GM20000 (cell line): ENCODE data around the gene CD6.

Experiments
- DNase-seq: peaks from one replicate; pipeline ENCODE4 v3.0.0; 2012; ENCODE audit warnings: low spot score
- CTCF ChIP-seq: IDR thresholded peaks from 2 replicates; pipeline ENCODE4 v1.5.1; 2012; ENCODE audit warnings: mild to moderate bottlenecking, control low read depth; ENCODE audit errors: extremely low read depth, missing control alignments

The CD6 gene

GRCh38 chr11:60930394-60930793 is 41.1 kb upstream of the CD6 start:
- DNase-seq: no peak

GRCh38 chr11:60931917-60932316 is 39.6 kb upstream of the CD6 start:
- TF ChIP-seq CTCF: no peak
- DNase-seq: no peak

More at GRCh38 chr11:60930394-60930793, 41.1 kb upstream of the CD6 start:
- no peak for TF ChIP-seq CTCF

- no peak for TF ChIP-seq CTCF
- no peak for DNase-seq
Measured at GRCh38 chr11:60932605-60933356, 38.7 kb upstream of the CD6 start.

- TF ChIP-seq CTCF: no peak
- no peak for DNase-seq
Measured at GRCh38 chr11:60933416-60934123, 37.9 kb upstream of the CD6 start.

GRCh38 chr11:60934124-60934789 is 37.2 kb upstream of the CD6 start:
- TF ChIP-seq CTCF: no peak
- no peak for DNase-seq

- DNase-seq: no peak
- TF ChIP-seq CTCF: no peak
Measured at GRCh38 chr11:60934790-60935605, 36.5 kb upstream of the CD6 start.
